ENCODE data around the gene SPON1. TPM values are rescaled to one million over a fixed set of nuclear protein-coding genes. Genes with fewer than 3 reads are reported as not detected.

The SPON1 gene
- total and polyA plus RNA-seq, 2 experiments from 2014 or later = 2.9 to 6.4 TPM

DNA sequence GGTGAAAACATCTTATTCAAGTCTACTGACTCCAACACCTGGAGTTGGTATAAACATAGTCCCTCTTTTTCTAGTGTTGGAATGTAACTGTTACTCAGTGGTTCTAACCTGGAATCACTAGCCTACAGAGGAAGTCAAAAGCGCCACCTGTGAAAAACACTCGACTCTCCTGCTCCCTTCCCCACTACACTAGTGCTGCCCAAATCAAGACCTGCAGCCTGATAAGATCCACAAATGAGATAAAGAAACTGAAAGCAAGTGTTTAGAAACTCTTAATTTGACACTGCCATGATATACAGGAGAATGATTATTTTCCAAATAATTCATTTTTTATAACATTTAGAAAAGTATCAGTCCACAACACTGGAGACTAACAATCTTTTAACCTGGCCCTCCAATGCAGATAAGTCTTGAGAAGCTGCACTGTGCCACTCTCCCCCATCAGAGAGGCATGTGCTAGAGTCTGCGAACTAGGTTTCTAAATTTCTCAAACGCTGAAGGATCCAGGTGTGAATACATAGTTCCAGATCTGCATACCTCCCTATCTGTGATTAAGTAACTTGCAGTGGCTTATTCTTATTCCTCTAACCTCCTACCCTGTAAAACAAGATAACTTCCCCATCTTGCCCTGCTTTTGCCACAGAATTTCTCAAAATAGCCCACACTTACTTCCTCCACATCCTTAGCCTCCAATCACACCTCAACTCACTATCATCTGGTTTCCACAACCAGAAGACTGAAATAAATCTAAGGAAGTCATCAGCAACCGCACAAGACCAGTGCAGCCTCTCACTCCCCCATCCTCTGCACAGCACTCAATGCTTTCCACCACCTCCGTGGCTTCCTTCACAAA is 308.4 kb downstream of the SPON1 start:
- H3K4me1 Mint-ChIP-seq = peaks cover 19% of the 10 kb centered on the region

More for the DNA sequence above, 308.4 kb downstream of the SPON1 start:
- H3K4me3 Mint-ChIP-seq = no peak overlapping the region
- peaks cover 81% of the 10 kb centered on the region for H3K36me3 Mint-ChIP-seq (ENCODE audit: low read depth)
- Histone ChIP-seq H3K4me3 (no peak overlapping the region), H4K20me1 (replicated peaks; ENCODE audit: insufficient read depth) (peaks cover 10% of the 10 kb centered on the region), H3K4me2 (no peak overlapping the region), H3K4me1 (ENCODE audit: insufficient read depth) (peaks cover 3% of the 10 kb centered on the region; the same call in 1 of the 2 replicates), H3K27me3 (ENCODE audit: insufficient read depth) (no peaks in the 10 kb centered on the region), H2AFZ (no peak overlapping the region), H3F3A (replicated peaks; ENCODE audit: low read depth) (peaks cover 7% of the 10 kb centered on the region; the same call in 1 of the 2 replicates), H3K79me2 (replicated peaks; ENCODE audit: insufficient read depth) (peaks cover 5% of the 10 kb centered on the region; the same call in 1 of the 2 replicates), H3K9me2 (ENCODE audit: insufficient read depth) (no peaks in the 10 kb centered on the region), H3K27ac (ENCODE audit: low read depth) (no peak overlapping the region), H3K36me3 (ENCODE audit: insufficient read depth) (peaks cover 16% of the 10 kb centered on the region)
- H3K27me3 Mint-ChIP-seq (ENCODE audit: insufficient read depth, low read depth, poor library complexity) = peaks cover 27% of the 10 kb centered on the region
- DNase-seq (ENCODE audit: low spot score) (no peak), ATAC-seq (no peak)
- peaks cover 22% of the 10 kb centered on the region for H3K9me3 Mint-ChIP-seq
- no peak for TF ChIP-seq CREB1 (CRISPR knock-in tag; IDR thresholded peaks at IDR 0.05; ENCODE audit: low read depth)
- TF ChIP-seq STAT1 (IDR thresholded peaks at IDR 0.05; ENCODE audit: unreplicated experiment) = no peak
- no peak for TF ChIP-seq ZNF114 (CRISPR knock-in tag; IDR thresholded peaks at IDR 0.05)
- TF ChIP-seq EZH2 (IDR thresholded peaks at IDR 0.05; ENCODE audit: low read depth, unreplicated experiment) = no peak
- TF ChIP-seq, protein P1, sequence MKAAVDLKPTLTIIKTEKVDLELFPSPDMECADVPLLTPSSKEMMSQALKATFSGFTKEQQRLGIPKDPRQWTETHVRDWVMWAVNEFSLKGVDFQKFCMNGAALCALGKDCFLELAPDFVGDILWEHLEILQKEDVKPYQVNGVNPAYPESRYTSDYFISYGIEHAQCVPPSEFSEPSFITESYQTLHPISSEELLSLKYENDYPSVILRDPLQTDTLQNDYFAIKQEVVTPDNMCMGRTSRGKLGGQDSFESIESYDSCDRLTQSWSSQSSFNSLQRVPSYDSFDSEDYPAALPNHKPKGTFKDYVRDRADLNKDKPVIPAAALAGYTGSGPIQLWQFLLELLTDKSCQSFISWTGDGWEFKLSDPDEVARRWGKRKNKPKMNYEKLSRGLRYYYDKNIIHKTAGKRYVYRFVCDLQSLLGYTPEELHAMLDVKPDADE (IDR thresholded peaks at IDR 0.05) = no peak
- TF ChIP-seq JUNB (IDR thresholded peaks at IDR 0.05; ENCODE audit: unreplicated experiment) = no peak
- no peak for TF ChIP-seq NANOG (IDR thresholded peaks at IDR 0.05; ENCODE audit: borderline replicate concordance)
- no peak for TF ChIP-seq EZH2phosphoT487 (IDR thresholded peaks at IDR 0.05; ENCODE audit: unreplicated experiment)
- TF ChIP-seq, protein P2, sequence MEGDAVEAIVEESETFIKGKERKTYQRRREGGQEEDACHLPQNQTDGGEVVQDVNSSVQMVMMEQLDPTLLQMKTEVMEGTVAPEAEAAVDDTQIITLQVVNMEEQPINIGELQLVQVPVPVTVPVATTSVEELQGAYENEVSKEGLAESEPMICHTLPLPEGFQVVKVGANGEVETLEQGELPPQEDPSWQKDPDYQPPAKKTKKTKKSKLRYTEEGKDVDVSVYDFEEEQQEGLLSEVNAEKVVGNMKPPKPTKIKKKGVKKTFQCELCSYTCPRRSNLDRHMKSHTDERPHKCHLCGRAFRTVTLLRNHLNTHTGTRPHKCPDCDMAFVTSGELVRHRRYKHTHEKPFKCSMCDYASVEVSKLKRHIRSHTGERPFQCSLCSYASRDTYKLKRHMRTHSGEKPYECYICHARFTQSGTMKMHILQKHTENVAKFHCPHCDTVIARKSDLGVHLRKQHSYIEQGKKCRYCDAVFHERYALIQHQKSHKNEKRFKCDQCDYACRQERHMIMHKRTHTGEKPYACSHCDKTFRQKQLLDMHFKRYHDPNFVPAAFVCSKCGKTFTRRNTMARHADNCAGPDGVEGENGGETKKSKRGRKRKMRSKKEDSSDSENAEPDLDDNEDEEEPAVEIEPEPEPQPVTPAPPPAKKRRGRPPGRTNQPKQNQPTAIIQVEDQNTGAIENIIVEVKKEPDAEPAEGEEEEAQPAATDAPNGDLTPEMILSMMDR (conservative IDR thresholded peaks at IDR 0.05; ENCODE audit: low read depth in 2 of 2) = no peak
- TF ChIP-seq ZNF331 (CRISPR knock-in tag; IDR thresholded peaks at IDR 0.05; ENCODE audit: low read depth) = no peak
- no peak for TF ChIP-seq POLR2AphosphoS5 (IDR thresholded peaks at IDR 0.05; ENCODE audit: low read depth)
- TF ChIP-seq ZNF462 (CRISPR knock-in tag; IDR thresholded peaks at IDR 0.05) = no peak
- TF ChIP-seq, protein P3, sequence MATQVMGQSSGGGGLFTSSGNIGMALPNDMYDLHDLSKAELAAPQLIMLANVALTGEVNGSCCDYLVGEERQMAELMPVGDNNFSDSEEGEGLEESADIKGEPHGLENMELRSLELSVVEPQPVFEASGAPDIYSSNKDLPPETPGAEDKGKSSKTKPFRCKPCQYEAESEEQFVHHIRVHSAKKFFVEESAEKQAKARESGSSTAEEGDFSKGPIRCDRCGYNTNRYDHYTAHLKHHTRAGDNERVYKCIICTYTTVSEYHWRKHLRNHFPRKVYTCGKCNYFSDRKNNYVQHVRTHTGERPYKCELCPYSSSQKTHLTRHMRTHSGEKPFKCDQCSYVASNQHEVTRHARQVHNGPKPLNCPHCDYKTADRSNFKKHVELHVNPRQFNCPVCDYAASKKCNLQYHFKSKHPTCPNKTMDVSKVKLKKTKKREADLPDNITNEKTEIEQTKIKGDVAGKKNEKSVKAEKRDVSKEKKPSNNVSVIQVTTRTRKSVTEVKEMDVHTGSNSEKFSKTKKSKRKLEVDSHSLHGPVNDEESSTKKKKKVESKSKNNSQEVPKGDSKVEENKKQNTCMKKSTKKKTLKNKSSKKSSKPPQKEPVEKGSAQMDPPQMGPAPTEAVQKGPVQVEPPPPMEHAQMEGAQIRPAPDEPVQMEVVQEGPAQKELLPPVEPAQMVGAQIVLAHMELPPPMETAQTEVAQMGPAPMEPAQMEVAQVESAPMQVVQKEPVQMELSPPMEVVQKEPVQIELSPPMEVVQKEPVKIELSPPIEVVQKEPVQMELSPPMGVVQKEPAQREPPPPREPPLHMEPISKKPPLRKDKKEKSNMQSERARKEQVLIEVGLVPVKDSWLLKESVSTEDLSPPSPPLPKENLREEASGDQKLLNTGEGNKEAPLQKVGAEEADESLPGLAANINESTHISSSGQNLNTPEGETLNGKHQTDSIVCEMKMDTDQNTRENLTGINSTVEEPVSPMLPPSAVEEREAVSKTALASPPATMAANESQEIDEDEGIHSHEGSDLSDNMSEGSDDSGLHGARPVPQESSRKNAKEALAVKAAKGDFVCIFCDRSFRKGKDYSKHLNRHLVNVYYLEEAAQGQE (IDR thresholded peaks at IDR 0.05; ENCODE audit: unreplicated experiment) = no peak
- H3K27ac Mint-ChIP-seq = no peak overlapping the region
